Spinal cord (tissue), 10 donors: ENCODE measurements around the gene ANO3. TPM values are rescaled to one million over a fixed set of nuclear protein-coding genes. Genes with fewer than 3 reads are reported as not detected.

ENCODE experiments used
- DNase-seq, 6 donors: peaks; one replicate each; pipeline versions ENCODE4 v3.0.0 to v3.0.0-alpha.2; 2013 to 2015; ENCODE audit warnings: low spot score in 6 of 6, low read depth in 4 of 6
- H3K27ac ChIP-seq: one replicate; pipeline ENCODE4 v1.5.1; 2013; ENCODE audit warnings: low read depth, low read length, control low read depth
- H3K27me3 ChIP-seq: one replicate; pipeline ENCODE4 v1.6.1; 2013; ENCODE audit warnings: low read length; ENCODE audit not compliant: control insufficient read depth, insufficient read depth
- H3K36me3 ChIP-seq: one replicate; pipeline ENCODE4 v1.6.1; 2013; ENCODE audit warnings: low read length; ENCODE audit not compliant: control insufficient read depth, insufficient read depth
- H3K4me1 ChIP-seq: one replicate; pipeline ENCODE4 v1.6.1; 2013; ENCODE audit warnings: low read length; ENCODE audit not compliant: control insufficient read depth, insufficient read depth
- H3K4me3 ChIP-seq: one replicate; pipeline ENCODE4 v1.5.1; 2013; ENCODE audit warnings: low read depth, low read length, control low read depth
- H3K9me3 ChIP-seq: one replicate; pipeline ENCODE4 v1.6.1; 2013; ENCODE audit warnings: low read length; ENCODE audit not compliant: control insufficient read depth, insufficient read depth
- WGBS: methylation state at CpG from one replicate; pipeline ENCODE4 v1.1.5; 2013; ENCODE audit warnings: missing lambda C conversion rate; ENCODE audit not compliant: insufficient coverage; 5-methylcytosine and 5-hydroxymethylcytosine counted together
- polyA plus RNA-seq, 2 donors: library from polyadenylated mRNA; unstranded; fragments of 120-200 nt; gene quantifications; one replicate each; pipeline ENCODE4 v1.2.1, GENCODE V29; 2013; ENCODE audit not compliant: insufficient read length in 2 of 2
- total RNA-seq, 2 donors: library from RNA; depleted of rRNA in 1 of 2; stranded (reverse); fragments of 120-200 nt in 1 of 2; fragments of >200 nt in 1 of 2; gene quantifications; one replicate each; pipeline versions ENCODE4 v1.2.3 to v1.2.4, GENCODE V29; 2013 to 2014
- donor health status: healthy.

The ANO3 gene
- total and polyA plus RNA-seq, 4 donors = 2.4 to 12.9 (median 3.8) TPM

DNA sequence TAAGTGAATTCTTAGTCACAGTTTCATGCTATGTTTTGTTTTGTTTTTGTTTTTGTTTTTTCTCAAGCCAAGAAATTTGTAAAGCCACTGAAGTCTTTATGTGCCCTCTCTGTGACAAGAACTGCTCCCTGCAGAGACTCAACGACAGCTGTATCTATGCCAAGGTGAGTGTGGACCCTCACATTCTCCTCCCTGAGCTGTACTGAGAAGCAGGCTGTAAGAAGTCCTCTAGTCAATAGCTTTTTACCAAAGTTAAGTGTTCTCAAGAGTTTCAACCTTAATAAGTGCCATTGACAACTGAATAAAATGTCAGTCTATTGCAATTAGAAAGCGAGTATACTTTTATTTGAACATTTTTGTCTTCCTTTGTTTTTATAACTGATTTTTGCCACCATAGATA lies 221.3 kb downstream of the ANO3 start:
- H3K27me3 ChIP-seq = no peaks in the 10 kb centered on the region
- WGBS = 0% methylated on average over 1 of the region's 2 CpGs
- no peak overlapping the region for H3K27ac ChIP-seq
- no peaks in the 10 kb centered on the region for H3K9me3 ChIP-seq
- no peaks in the 10 kb centered on the region for H3K36me3 ChIP-seq
- DNase-seq = no peak
- no peak overlapping the region for H3K4me3 ChIP-seq
- no peaks in the 10 kb centered on the region for H3K4me1 ChIP-seq

DNA sequence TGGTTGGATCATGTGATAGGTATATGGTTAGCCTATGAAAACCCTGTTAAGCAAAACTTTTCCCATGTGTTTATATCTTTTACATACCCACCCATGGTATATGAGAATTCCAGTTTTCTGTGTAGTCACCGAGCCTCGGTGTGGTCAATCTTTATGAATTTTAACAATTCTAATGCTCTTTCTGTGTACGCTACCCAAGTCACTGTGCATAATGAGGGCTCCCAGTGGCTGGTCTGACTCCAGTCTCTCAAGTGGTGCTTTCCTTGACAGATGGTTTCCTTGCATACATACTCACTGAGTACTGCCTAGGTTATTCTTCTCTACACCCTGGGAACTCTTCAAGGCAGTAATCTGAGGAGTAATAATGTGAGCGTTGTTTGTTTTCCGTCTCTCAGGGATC lies 222.5 kb downstream of the ANO3 start:
- Histone ChIP-seq H3K9me3 (no peaks in the 10 kb centered on the region), H3K4me1 (no peaks in the 10 kb centered on the region), H3K36me3 (no peaks in the 10 kb centered on the region), H3K4me3 (no peak overlapping the region), H3K27ac (no peak overlapping the region), H3K27me3 (no peaks in the 10 kb centered on the region)
- no peak for DNase-seq
- WGBS = 86% methylated on average over 3 of the region's 5 CpGs

DNA sequence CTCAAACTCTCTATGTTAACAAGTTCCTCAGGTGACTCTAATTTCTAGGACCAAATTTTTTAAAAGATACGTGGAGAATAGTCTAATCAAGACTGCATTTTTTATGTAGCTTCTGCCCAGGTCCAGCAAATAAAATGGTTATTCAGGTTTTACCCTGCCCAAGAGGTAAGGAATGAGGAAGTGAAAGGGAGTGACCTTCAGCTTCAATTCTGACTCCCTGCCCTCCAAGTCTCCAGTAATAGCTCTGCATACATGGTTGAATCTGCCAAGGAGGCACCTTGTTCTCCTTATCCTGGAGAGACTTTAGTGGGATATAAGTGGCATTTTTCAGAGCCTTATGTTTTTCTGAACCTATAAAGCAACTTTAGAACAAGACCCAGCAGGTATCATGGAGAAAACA lies 224.7 kb downstream of the ANO3 start:
- no peak for DNase-seq
- no peaks in the 10 kb centered on the region for H3K4me1 ChIP-seq
- H3K4me3 ChIP-seq = no peak overlapping the region
- H3K27ac ChIP-seq = no peak overlapping the region
- no peaks in the 10 kb centered on the region for H3K27me3 ChIP-seq
- H3K36me3 ChIP-seq = no peaks in the 10 kb centered on the region
- no peaks in the 10 kb centered on the region for H3K9me3 ChIP-seq
- no CpG with 5 or more reads among the region's 1 CpG for WGBS

- Histone ChIP-seq H3K36me3 (no peaks in the 10 kb centered on the region), H3K27me3 (no peaks in the 10 kb centered on the region), H3K4me1 (no peaks in the 10 kb centered on the region), H3K4me3 (no peak overlapping the region), H3K27ac (no peak overlapping the region), H3K9me3 (no peaks in the 10 kb centered on the region)
- DNase-seq = no peak
- 100% methylated on average over 2 of the region's 3 CpGs for WGBS
These were observed 225.7 kb downstream of the ANO3 start for GRCh38 chr11:26557666-26558065.

GRCh38 chr11:26558190-26558589 lies 226.3 kb downstream of the ANO3 start:
- no peaks in the 10 kb centered on the region for H3K27me3 ChIP-seq
- no peak overlapping the region for H3K4me3 ChIP-seq
- no peaks in the 10 kb centered on the region for H3K9me3 ChIP-seq
- DNase-seq = peak in 2 of 6 donors; percentile 29 to 40
- H3K27ac ChIP-seq = no peak overlapping the region
- H3K36me3 ChIP-seq = no peaks in the 10 kb centered on the region
- no CpG with 5 or more reads among the region's 4 CpGs for WGBS
- no peaks in the 10 kb centered on the region for H3K4me1 ChIP-seq

DNA sequence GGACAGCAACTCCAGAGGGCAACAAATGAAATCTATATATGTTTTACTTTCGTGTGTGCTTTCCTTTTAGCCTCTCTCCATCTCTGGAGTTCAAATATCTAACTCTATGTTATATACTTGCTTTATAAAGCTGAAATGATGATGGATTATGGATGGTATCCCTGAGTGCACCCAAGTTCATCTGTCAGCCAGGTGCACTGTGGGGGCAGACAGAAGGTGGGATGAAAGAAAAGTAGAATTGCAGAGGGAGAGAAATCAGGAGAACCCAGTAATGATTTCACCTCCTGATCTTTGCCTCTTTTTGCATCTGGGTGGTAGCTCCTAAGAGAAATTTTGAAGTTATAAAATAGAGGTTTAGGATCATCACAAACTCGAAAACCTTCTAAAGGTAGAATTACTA lies 237.7 kb downstream of the ANO3 start:
- H3K27ac ChIP-seq = no peak overlapping the region
- WGBS = no CpG with 5 or more reads among the region's 2 CpGs
- no peak overlapping the region for H3K4me3 ChIP-seq
- H3K4me1 ChIP-seq = no peaks in the 10 kb centered on the region
- H3K9me3 ChIP-seq = no peaks in the 10 kb centered on the region
- no peaks in the 10 kb centered on the region for H3K36me3 ChIP-seq
- DNase-seq = no peak
- H3K27me3 ChIP-seq = no peaks in the 10 kb centered on the region

DNA sequence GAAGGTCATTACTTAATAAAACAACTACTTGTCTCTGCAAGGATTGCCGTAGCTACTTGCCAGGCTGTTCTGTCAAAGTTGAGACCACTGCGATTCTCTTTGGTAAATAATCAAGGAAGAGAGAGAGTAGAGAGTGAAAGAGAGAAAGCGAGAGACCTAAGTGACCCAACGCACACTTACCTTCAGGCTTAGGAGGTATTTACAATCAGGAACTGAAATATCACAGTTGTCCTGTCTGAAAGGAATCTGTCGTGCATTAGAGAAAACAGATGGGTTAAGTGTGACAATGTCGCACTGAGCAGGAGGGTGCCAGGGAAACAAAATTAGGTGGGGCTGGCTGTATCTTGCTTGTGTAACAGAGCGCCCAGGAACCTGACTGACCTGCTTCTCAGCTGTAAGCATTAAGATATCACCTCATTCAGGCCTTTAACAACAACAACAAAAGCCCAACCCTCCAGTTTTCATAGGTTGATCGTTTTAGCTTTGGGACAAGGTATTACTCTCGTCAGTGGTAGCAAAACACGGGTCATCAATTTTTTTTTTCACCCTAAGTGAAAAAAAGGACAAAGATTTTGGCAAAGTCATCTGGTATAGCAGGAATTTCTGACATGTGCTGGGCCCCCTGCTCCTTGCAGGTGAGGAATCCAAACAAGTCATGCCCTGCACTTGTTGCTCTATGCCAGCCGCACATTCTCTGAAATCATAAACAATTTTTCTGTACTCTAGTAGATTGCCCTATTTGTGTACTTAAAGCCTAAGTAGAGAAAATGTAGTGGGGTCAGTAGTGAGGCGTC lies 240.1 kb downstream of the ANO3 start, which contains the start of gene MUC15:
TSS of gene MUC15 (minus strand) at position 403 of the 794 bp plus-strand sequence. CDS start 5,169 bp downstream, outside the sequence.
- no peak for DNase-seq
- no peak within 1 kb of the TSS for H3K4me3 ChIP-seq
- H3K27ac ChIP-seq = no peak within 1 kb of the TSS
- WGBS = 78% methylated on average over 5 of the region's 12 CpGs
- H3K27me3 ChIP-seq = no peaks in the 10 kb centered on the region
- no peaks in the 10 kb centered on the region for H3K4me1 ChIP-seq
- no peaks in the 10 kb centered on the region for H3K36me3 ChIP-seq
- H3K9me3 ChIP-seq = no peaks in the 10 kb centered on the region

GRCh38 chr11:26572770-26573402 lies 241.0 kb downstream of the ANO3 start:
- H3K4me3 ChIP-seq = no peak overlapping the region
- H3K4me1 ChIP-seq = no peaks in the 10 kb centered on the region
- WGBS = 78% methylated on average over 7 of the region's 11 CpGs
- no peaks in the 10 kb centered on the region for H3K27me3 ChIP-seq
- no peaks in the 10 kb centered on the region for H3K9me3 ChIP-seq
- no peak for DNase-seq
- H3K27ac ChIP-seq = no peak overlapping the region
- H3K36me3 ChIP-seq = no peaks in the 10 kb centered on the region

GRCh38 chr11:26573896-26574295 lies 242.0 kb downstream of the ANO3 start:
- no peak overlapping the region for H3K27ac ChIP-seq
- H3K27me3 ChIP-seq = no peaks in the 10 kb centered on the region
- H3K4me1 ChIP-seq = no peaks in the 10 kb centered on the region
- H3K4me3 ChIP-seq = no peak overlapping the region
- no peaks in the 10 kb centered on the region for H3K36me3 ChIP-seq
- no peak for DNase-seq
- no peaks in the 10 kb centered on the region for H3K9me3 ChIP-seq
- WGBS = no CpG with 5 or more reads among the region's 2 CpGs

GRCh38 chr11:26575946-26576345 lies 244.0 kb downstream of the ANO3 start:
- H3K27me3 ChIP-seq = no peaks in the 10 kb centered on the region
- no peak overlapping the region for H3K4me3 ChIP-seq
- no peaks in the 10 kb centered on the region for H3K4me1 ChIP-seq
- no peak overlapping the region for H3K27ac ChIP-seq
- H3K9me3 ChIP-seq = no peaks in the 10 kb centered on the region
- H3K36me3 ChIP-seq = no peaks in the 10 kb centered on the region
- DNase-seq = no peak
- 73% methylated on average over 3 of the region's 5 CpGs for WGBS
